Stimulated activated CD4-positive, alpha-beta T cell treated with anti-CD3 and anti-CD28 coated beads, TNF-alpha, amount 100 ng/mL, for 24 hours (primary cell): ENCODE measurements around the gene KCNAB2.

Source experiments
- DNase-seq, 3 experiments: peaks; one replicate each; pipeline ENCODE4 v3.0.0-alpha.2; 2020; ENCODE audit warnings: low read depth in 3 of 3

The KCNAB2 gene

GRCh38 chr1:6081901-6082300 is 36.2 kb downstream of the KCNAB2 start:
- no peak for DNase-seq

GRCh38 chr1:6082430-6082971 is 36.8 kb downstream of the KCNAB2 start:
- DNase-seq = no peak

- DNase-seq = no peak
Observed at GRCh38 chr1:6083385-6083784, 37.7 kb downstream of the KCNAB2 start.

GRCh38 chr1:6083801-6084446 is 38.2 kb downstream of the KCNAB2 start:
- no peak for DNase-seq

- DNase-seq = no peak
Observed at GRCh38 chr1:6084781-6085495, 39.2 kb downstream of the KCNAB2 start.

- DNase-seq = no peak
Observed at GRCh38 chr1:6085666-6086065, 40.0 kb downstream of the KCNAB2 start.

- no peak for DNase-seq
Observed at GRCh38 chr1:6086358-6086757, 40.7 kb downstream of the KCNAB2 start.

- no peak for DNase-seq
Observed at GRCh38 chr1:6086762-6087376, 41.2 kb downstream of the KCNAB2 start.

- DNase-seq = no peak
Observed at GRCh38 chr1:6087377-6087772, 41.7 kb downstream of the KCNAB2 start.

- no peak for DNase-seq
Observed at GRCh38 chr1:6087958-6088357, 42.3 kb downstream of the KCNAB2 start.

GRCh38 chr1:6088956-6089355 is 43.3 kb downstream of the KCNAB2 start:
- DNase-seq = no peak

GRCh38 chr1:6090288-6090687 is 44.6 kb downstream of the KCNAB2 start:
- no peak for DNase-seq

- DNase-seq = no peak
Observed at GRCh38 chr1:6090996-6091822, 45.5 kb downstream of the KCNAB2 start.

GRCh38 chr1:6091823-6092109 is 46.1 kb downstream of the KCNAB2 start:
- no peak for DNase-seq

- no peak for DNase-seq
Observed at GRCh38 chr1:6092211-6092610, 46.5 kb downstream of the KCNAB2 start.

- no peak for DNase-seq
Observed at GRCh38 chr1:6093071-6093470, 47.4 kb downstream of the KCNAB2 start.

GRCh38 chr1:6093611-6094010 is 47.9 kb downstream of the KCNAB2 start:
- DNase-seq = no peak

- DNase-seq = no peak
Observed at GRCh38 chr1:6094246-6094645, 48.6 kb downstream of the KCNAB2 start.

- DNase-seq = no peak
Observed at GRCh38 chr1:6094801-6095505, 49.3 kb downstream of the KCNAB2 start.

GRCh38 chr1:6095511-6096242 is 50.0 kb downstream of the KCNAB2 start:
- no peak for DNase-seq
